Coronary artery (tissue), 2 donors: Measurements from ENCODE around the gene KY.

Source experiments
- DNase-seq: peaks from one replicate; pipeline ENCODE4 v3.0.0-alpha.2; 2017; ENCODE audit warnings: low spot score
- H3K27ac ChIP-seq, 2 donors: fragments of 200-600 bp; sonication (generic); one replicate each; pipeline ENCODE4 v1.5.1; 2016 to 2019
- H3K4me3 ChIP-seq: fragments of 200-600 bp; sonication (generic); 2 replicates; pipeline ENCODE4 v1.5.1; 2016; ENCODE audit warnings: mild to moderate bottlenecking, moderate library complexity
- CTCF ChIP-seq: fragments of 200-600 bp; sonication (generic); IDR thresholded peaks from one replicate; pipeline ENCODE4 v1.5.1; 2019; ENCODE audit warnings: antibody characterized with exemption

The KY gene

DNA sequence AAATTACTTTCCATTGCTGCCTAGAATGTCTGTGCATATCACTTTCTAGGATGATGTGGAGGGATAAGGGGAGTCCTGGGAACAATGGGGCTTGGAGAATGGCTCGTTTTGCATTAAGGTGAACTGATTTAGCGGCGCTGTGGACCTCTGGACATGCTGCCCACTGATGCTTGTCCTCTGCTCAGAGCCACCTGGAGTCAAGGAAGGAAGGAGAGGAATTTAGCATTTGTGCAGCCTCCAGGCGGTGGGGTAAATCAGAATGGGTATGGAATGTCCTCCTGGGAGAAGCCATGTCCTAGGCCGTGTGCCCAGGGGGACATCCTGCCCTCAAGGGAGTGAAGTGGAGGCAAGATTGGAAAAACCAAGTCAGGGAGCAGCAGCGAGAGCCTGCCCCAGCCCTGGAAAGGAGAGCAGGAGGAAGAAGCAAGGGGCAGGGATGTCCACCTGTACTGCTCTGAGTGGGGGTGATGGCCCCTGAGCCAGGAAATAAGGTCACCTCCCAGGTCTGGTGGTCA lies 37.8 kb downstream of the KY start:
- no peak for TF ChIP-seq CTCF
- Histone ChIP-seq H3K27ac (no peak overlapping the region), H3K4me3 (no peak overlapping the region)
- DNase-seq = peak; percentile 47

DNA sequence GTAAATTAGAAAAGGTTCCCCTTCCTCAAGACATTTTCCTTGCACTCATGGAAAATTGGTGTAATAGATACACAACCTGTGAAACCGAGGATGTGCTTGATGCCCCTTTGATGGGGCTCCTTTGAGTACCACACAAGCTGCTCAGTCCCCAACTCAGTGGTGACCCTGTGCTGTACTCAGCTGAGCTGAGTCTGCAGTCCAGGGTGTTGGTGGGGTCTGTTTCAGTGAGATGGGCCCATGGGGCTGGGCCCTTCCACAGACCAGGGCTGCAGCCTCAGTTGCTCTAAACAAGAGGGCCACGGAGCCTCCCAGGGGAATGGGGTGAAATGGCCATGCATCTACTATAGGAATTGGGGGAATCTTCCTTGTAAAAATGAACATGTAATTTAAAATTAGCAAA lies 39.3 kb downstream of the KY start:
- DNase-seq = no peak
- Histone ChIP-seq H3K4me3 (no peak overlapping the region), H3K27ac (no peak overlapping the region)
- no peak for TF ChIP-seq CTCF

GRCh38 chr3:134610432-134611385 lies 40.1 kb downstream of the KY start:
- TF ChIP-seq CTCF = no peak
- Histone ChIP-seq H3K4me3 (no peak overlapping the region), H3K27ac (no peak overlapping the region)
- no peak for DNase-seq

GRCh38 chr3:134609821-134610431 lies 40.9 kb downstream of the KY start:
- H3K27ac ChIP-seq = no peak overlapping the region
- no peak for DNase-seq
- no peak for TF ChIP-seq CTCF
- no peak overlapping the region for H3K4me3 ChIP-seq

- no peak for TF ChIP-seq CTCF
- Histone ChIP-seq H3K4me3 (no peak overlapping the region), H3K27ac (no peak overlapping the region)
- DNase-seq = no peak
These were observed 41.9 kb downstream of the KY start for GRCh38 chr3:134608771-134609435.

DNA sequence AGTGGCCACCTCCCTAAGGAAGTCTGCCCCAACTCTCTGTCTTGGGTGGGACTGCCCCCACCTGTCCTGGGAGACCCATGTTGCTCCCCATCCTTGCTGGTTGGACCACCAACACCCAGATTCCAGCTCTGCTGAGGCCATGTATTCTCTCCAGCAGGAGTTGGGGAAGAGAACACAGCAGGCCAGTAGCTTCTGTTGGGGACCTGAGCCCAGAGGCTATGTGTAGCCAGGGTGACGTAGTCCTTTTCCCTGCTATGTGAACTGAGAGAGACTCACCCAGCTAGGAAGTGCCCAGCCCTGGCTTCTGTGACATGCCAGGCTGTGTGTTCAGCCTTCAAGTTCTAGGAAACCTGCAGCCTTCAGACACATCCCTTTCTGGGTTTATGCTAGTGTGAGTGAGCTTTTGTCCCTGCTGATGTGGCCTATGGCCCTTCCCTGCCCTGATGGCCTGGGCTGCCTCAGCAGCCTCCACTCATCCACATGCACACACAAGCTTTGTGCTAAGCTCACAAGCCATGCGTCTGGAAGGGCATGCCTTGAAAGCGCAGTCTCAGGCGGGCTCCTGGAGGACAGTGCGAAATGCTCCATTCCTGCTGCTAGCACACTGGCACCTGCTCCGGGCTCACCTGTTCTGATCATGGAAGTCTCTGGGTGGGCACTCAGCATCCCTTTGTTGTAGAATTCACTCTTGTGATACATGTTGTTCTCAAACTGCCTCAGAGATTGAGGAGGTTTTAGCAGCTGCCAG lies 42.6 kb downstream of the KY start:
- Histone ChIP-seq H3K4me3 (no peak overlapping the region), H3K27ac (no peak overlapping the region)
- DNase-seq = no peak
- no peak for TF ChIP-seq CTCF
